PC-3 (cell line): ENCODE results near the gene WDR7. TPM values are rescaled to one million over a fixed set of nuclear protein-coding genes. Genes with fewer than 3 reads are reported as not detected.

ENCODE experiments used
- ATAC-seq: fragments of 200-7000 bp; cut with Tn5 transposase; 2 replicates; pipeline ENCODE4 v1.9.1; 2020; ENCODE audit warnings: mild to moderate bottlenecking, moderate library complexity
- Bru-seq: library from RNA; stranded (reverse); fragments of 400-500 nt; gene quantifications from one replicate; lab custom pipeline; 2021; lab: Mats Ljungman, UMichigan
- BruChase-seq, 2 experiments: library from RNA; stranded (reverse); fragments of 400-500 nt; gene quantifications; one replicate each; lab custom pipeline; 2021; lab: Mats Ljungman, UMichigan
- BruUV-seq: library from RNA; stranded (reverse); fragments of 400-500 nt; replicated peaks from 2 replicates; lab custom pipeline; 2021; lab: Mats Ljungman, UMichigan
- CTCF ChIA-PET: fragments of 300-600 bp; sonication (Branson Sonifier 250); formaldehyde crosslinking; loops from one replicate; lab custom pipeline; 2022; ENCODE audit warnings: antibody characterized with exemption; lab: Charles Lee
- POLR2A ChIA-PET: fragments of 300-600 bp; sonication (Branson Sonifier 250); formaldehyde crosslinking; loops from one replicate; lab custom pipeline; 2022; ENCODE audit warnings: antibody characterized with exemption; ENCODE audit not compliant: unreplicated experiment; lab: Charles Lee
- DNase-seq: peaks from one replicate; pipeline ENCODE4 v3.0.0-alpha.2; 2015
- H2AFZ ChIP-seq: fragments of 300-600 bp; sonication (generic); 2 replicates; pipeline ENCODE4 v1.6.0; 2016; ENCODE audit warnings: antibody characterized with exemption, low read length
- H3F3A ChIP-seq: fragments of 300-600 bp; sonication (generic); one replicate; pipeline ENCODE4 v1.6.0; 2017; ENCODE audit warnings: antibody characterized with exemption, low read length, control low read depth, mild to moderate bottlenecking; ENCODE audit not compliant: unreplicated experiment
- H3K27ac ChIP-seq: fragments of 300-600 bp; sonication (generic); 2 replicates; pipeline ENCODE4 v1.5.1; 2016; ENCODE audit warnings: mild to moderate bottlenecking, low read length
- H3K27me3 ChIP-seq: fragments of 300-600 bp; sonication (generic); 2 replicates; pipeline ENCODE4 v1.6.1; 2016; ENCODE audit warnings: low read length, mixed read lengths
- H3K36me3 ChIP-seq: fragments of 300-600 bp; sonication (generic); 2 replicates; pipeline ENCODE4 v1.6.1; 2016; ENCODE audit warnings: low read depth, mixed run types, low read length, mixed read lengths
- H3K4me1 ChIP-seq: fragments of 300-600 bp; sonication (generic); 2 replicates; pipeline ENCODE4 v1.5.1; 2016; ENCODE audit warnings: low read length; ENCODE audit not compliant: insufficient read depth
- H3K4me2 ChIP-seq: fragments of 300-600 bp; sonication (generic); 2 replicates; pipeline ENCODE4 v1.6.0; 2016; ENCODE audit warnings: low read length
- H3K4me3 ChIP-seq: fragments of 300-600 bp; sonication (generic); 2 replicates; pipeline ENCODE4 v1.5.1; 2016; ENCODE audit warnings: mild to moderate bottlenecking, low read length, mixed read lengths
- H3K79me2 ChIP-seq: fragments of 300-600 bp; sonication (generic); 2 replicates; pipeline ENCODE4 v1.6.1; 2017; ENCODE audit warnings: low read length, mixed read lengths
- H3K9ac ChIP-seq: fragments of 300-600 bp; sonication (generic); 2 replicates; pipeline ENCODE4 v1.6.0; 2016; ENCODE audit warnings: mild to moderate bottlenecking, low read length
- H3K9me2 ChIP-seq: fragments of 300-600 bp; sonication (generic); replicated peaks from 2 replicates; pipeline ENCODE4 v1.6.1; 2016; ENCODE audit warnings: mixed run types, low read length, mixed read lengths
- H3K9me3 ChIP-seq: fragments of 300-600 bp; sonication (generic); 2 replicates; pipeline ENCODE4 v1.6.1; 2016; ENCODE audit warnings: low read length, mixed read lengths
- H4K20me1 ChIP-seq: fragments of 300-600 bp; sonication (generic); 2 replicates; pipeline ENCODE4 v1.6.1; 2016; ENCODE audit warnings: low read length, mixed read lengths
- EZH2 ChIP-seq: fragments of 300-600 bp; sonication (generic); IDR thresholded peaks from one replicate; pipeline ENCODE4 v1.6.1; 2017; ENCODE audit warnings: antibody characterized with exemption, mild to moderate bottlenecking, low read length; ENCODE audit not compliant: unreplicated experiment
- EZH2phosphoT487 ChIP-seq: fragments of 300-600 bp; sonication (generic); IDR thresholded peaks from 2 replicates; pipeline ENCODE4 v1.6.1; 2018; ENCODE audit warnings: mild to moderate bottlenecking, antibody characterized with exemption, low read length, borderline replicate concordance
- intact Hi-C: fragments of 100-400 bp; cut with micrococcal nuclease; formaldehyde crosslinking; loops from 2 replicates; pipeline ENCODE4 v1.9.0; 2023
- long read RNA-seq: library from polyadenylated mRNA; unstranded; transcript quantifications from one replicate; pipeline ENCODE4 v2.0.0, GENCODE V29; 2021; ENCODE audit not compliant: unreplicated experiment
- total RNA-seq: library from RNA; depleted of rRNA; stranded (reverse); fragments of >200 nt; gene quantifications from 2 replicates; pipeline ENCODE4 v1.2.3, GENCODE V29; 2014; rRNA removed
- TF ChIP-seq, protein P1 (sequence below): fragments of 300-600 bp; sonication (generic); conservative IDR thresholded peaks from 2 replicates; pipeline ENCODE4 v1.5.1; 2017; ENCODE audit warnings: antibody characterized with exemption, low read depth, mild to moderate bottlenecking, low read length

Gene WDR7
- total RNA-seq: 16.0 and 23.8 TPM in 2 replicates
- Bru-seq, nascent RNA: percentile 68 among the genes with signal in this experiment
- percentile 54 among the genes with signal in this experiment for BruChase-seq, experiment 1, labeled RNA remaining after a 6-hour chase
- percentile 62 among the genes with signal in this experiment for BruChase-seq, experiment 2, labeled RNA remaining after a 2-hour chase
- long read RNA-seq, full-length matches to known transcripts: 3 of 26 reads
- long read RNA-seq, partial matches to known transcripts: 15 of 26 reads
- long read RNA-seq, other reads (novel, unspliced or antisense): 8 of 26 reads

DNA sequence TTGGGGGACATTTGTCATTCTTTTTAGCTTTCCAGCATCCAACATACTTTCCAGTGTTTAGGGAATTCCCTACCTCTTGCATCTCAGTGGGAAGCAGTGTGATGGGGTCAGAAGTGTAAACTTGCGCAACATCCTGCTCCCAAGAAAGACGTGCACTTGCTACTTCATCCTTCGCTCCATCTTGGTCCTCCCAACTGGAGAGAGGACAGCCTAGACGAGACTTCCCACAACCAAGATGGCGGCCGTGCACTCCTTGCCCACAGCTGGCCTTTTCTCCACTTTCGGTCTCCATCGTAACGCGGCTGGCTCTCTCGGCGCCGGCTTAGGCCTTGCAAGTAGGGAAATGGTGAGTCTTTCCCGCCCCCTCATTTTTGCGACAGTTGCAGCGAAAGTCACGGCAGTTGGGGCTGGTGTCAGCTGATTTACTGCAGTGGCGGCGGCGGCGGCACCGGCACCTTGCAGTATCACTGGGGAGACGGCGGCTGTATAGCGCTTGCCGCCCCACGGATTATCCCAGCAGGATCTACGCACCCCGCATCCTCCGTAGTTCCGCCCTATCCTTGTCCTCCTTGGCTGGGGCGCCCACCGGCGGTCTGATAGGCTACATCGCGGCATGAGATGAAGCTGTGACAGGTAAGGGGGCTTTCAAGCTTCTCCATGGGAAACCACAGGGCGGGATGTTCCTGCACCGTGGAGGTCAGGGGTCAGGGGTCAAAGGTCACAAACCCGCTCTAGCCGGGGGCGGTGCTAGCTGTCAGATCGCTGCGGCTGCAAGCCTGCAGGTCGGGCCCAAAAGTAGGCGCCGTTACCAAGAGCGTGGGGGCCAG, at the start of gene WDR7:
Gene WDR7 (plus strand): TSS at position 416 of the 827 bp plus-strand sequence. CDS start 21,157 bp downstream, outside the sequence.
- intact Hi-C loops: no loop called here
- H3K79me2 ChIP-seq: peaks cover 48% of the 10 kb centered on the region
- H3K9me3 ChIP-seq: no peaks in the 10 kb centered on the region
- peak; percentile 98 for ATAC-seq
- peak within 1 kb of the TSS; percentile 93 for H3K4me2 ChIP-seq
- TF ChIP-seq EZH2 (no peak), EZH2phosphoT487 (no peak)
- TF ChIP-seq, protein P1, sequence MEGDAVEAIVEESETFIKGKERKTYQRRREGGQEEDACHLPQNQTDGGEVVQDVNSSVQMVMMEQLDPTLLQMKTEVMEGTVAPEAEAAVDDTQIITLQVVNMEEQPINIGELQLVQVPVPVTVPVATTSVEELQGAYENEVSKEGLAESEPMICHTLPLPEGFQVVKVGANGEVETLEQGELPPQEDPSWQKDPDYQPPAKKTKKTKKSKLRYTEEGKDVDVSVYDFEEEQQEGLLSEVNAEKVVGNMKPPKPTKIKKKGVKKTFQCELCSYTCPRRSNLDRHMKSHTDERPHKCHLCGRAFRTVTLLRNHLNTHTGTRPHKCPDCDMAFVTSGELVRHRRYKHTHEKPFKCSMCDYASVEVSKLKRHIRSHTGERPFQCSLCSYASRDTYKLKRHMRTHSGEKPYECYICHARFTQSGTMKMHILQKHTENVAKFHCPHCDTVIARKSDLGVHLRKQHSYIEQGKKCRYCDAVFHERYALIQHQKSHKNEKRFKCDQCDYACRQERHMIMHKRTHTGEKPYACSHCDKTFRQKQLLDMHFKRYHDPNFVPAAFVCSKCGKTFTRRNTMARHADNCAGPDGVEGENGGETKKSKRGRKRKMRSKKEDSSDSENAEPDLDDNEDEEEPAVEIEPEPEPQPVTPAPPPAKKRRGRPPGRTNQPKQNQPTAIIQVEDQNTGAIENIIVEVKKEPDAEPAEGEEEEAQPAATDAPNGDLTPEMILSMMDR: no peak
- CTCF ChIA-PET: no interaction called here
- peaks cover 13% of the 10 kb centered on the region for H3K4me1 ChIP-seq
- no peaks in the 10 kb centered on the region for H3K9me2 ChIP-seq
- no peaks in the 10 kb centered on the region for H3K36me3 ChIP-seq
- no peaks in the 10 kb centered on the region for H3F3A ChIP-seq
- H4K20me1 ChIP-seq: no peaks in the 10 kb centered on the region
- BruUV-seq: no TSS peak
- peak within 1 kb of the TSS; percentile 75 for H3K9ac ChIP-seq
- peak; percentile 96 for DNase-seq
- peak within 1 kb of the TSS; percentile 9; the same call in 1 of the 2 replicates for H3K27ac ChIP-seq
- H3K4me3 ChIP-seq: peak within 1 kb of the TSS; percentile 99
- POLR2A ChIA-PET: interaction anchor here (0.6 to 0.7 kb wide), 2 partner anchors 599 to 1581 kb away, joined by 3 to 4 read pairs; no protein-coding TSS in a partner anchor
- H3K27me3 ChIP-seq: no peaks in the 10 kb centered on the region
- H2AFZ ChIP-seq: peak within 1 kb of the TSS; percentile 96

DNA sequence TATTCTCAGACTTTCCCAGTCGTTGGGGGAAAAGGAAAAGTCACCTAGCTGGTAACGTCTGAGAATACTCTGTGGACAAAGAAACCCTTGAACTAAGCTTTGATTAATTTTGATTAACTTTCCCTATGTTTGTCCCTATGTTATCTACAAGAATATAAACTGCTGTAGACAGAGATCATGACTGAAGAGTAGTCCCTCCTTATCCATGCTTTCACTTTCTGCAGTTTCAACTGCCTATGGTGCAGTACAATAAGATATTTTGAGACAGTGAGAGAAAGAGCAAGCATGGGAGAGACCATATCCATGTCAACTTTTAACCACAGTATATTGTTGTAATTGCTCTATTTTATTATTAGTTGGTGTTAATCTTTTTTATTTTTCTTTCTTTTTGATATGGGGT, 44.5 kb upstream of the WDR7 start:
- no TSS peak for BruUV-seq

More for the DNA sequence above, 44.5 kb upstream of the WDR7 start:
- no peaks in the 10 kb centered on the region for H3K4me1 ChIP-seq
- ChIA-PET CTCF (no interaction called here), POLR2A (no interaction called here)
- peaks cover 51% of the 10 kb centered on the region for H3K36me3 ChIP-seq
- no peak for TF ChIP-seq EZH2phosphoT487
- TF ChIP-seq, protein P1: no peak
- TF ChIP-seq EZH2: no peak
- H3K9me2 ChIP-seq: no peaks in the 10 kb centered on the region
- no peak overlapping the region for H3K4me2 ChIP-seq
- 0 out of 2 replicates have a peak, but pooled peaks cover 6% of the 10 kb centered on the region for H4K20me1 ChIP-seq
- no peak overlapping the region for H3K27ac ChIP-seq
- H3K9me3 ChIP-seq: no peaks in the 10 kb centered on the region
- no peak for DNase-seq
- H2AFZ ChIP-seq: no peak overlapping the region
- H3K79me2 ChIP-seq: no peaks in the 10 kb centered on the region
- no peak overlapping the region for H3K4me3 ChIP-seq
- H3F3A ChIP-seq: no peaks in the 10 kb centered on the region
- H3K27me3 ChIP-seq: no peaks in the 10 kb centered on the region
- H3K9ac ChIP-seq: no peak overlapping the region
- intact Hi-C loops: no loop called here
- no peak for ATAC-seq
